ENCODE data around the gene SLC6A13. TPM values are rescaled to one million over a fixed set of nuclear protein-coding genes. Genes with fewer than 3 reads are reported as not detected.
"Not testable (repeated sequence)": the region's sequence is repeated elsewhere in the genome, so short reads cannot be mapped to it uniquely, and the experiment has no call there.

SLC6A13 gene
- total and polyA plus RNA-seq, 10 of the 15 experiments (the other 5 are each of a cell fraction or from before 2014, with no cell fraction given), result 0.18 to 1.2 (median 0.20) TPM; not detected in 3

- TF ChIP-seq NKRF (conservative IDR thresholded peaks at IDR 0.05) (no peak), GATAD2B (conservative IDR thresholded peaks at IDR 0.05; ENCODE audit: low read depth) (no peak), CBX5 (IDR thresholded peaks at IDR 0.05; ENCODE audit: low read depth) (no peak), ESRRA (IDR thresholded peaks at IDR 0.05; ENCODE audit: low read length) (no peak), RAD21 (IDR thresholded peaks at IDR 0.05; ENCODE audit: insufficient read depth, low read depth, low read length) (no peak), TCF3 (IDR thresholded peaks at IDR 0.05; ENCODE audit: borderline replicate concordance, insufficient read depth, low read depth, low read length) (no peak), YBX1 (IDR thresholded peaks at IDR 0.05) (no peak), HDAC6 (IDR thresholded peaks at IDR 0.05; ENCODE audit: unreplicated experiment) (no peak)
- TF ChIP-seq, protein P1, sequence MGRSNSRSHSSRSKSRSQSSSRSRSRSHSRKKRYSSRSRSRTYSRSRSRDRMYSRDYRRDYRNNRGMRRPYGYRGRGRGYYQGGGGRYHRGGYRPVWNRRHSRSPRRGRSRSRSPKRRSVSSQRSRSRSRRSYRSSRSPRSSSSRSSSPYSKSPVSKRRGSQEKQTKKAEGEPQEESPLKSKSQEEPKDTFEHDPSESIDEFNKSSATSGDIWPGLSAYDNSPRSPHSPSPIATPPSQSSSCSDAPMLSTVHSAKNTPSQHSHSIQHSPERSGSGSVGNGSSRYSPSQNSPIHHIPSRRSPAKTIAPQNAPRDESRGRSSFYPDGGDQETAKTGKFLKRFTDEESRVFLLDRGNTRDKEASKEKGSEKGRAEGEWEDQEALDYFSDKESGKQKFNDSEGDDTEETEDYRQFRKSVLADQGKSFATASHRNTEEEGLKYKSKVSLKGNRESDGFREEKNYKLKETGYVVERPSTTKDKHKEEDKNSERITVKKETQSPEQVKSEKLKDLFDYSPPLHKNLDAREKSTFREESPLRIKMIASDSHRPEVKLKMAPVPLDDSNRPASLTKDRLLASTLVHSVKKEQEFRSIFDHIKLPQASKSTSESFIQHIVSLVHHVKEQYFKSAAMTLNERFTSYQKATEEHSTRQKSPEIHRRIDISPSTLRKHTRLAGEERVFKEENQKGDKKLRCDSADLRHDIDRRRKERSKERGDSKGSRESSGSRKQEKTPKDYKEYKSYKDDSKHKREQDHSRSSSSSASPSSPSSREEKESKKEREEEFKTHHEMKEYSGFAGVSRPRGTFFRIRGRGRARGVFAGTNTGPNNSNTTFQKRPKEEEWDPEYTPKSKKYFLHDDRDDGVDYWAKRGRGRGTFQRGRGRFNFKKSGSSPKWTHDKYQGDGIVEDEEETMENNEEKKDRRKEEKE (IDR thresholded peaks at IDR 0.05), result no peak
Measured at GRCh38 chr12:304805-305204, 42.2 kb upstream of the SLC6A13 start (continued).

DNA sequence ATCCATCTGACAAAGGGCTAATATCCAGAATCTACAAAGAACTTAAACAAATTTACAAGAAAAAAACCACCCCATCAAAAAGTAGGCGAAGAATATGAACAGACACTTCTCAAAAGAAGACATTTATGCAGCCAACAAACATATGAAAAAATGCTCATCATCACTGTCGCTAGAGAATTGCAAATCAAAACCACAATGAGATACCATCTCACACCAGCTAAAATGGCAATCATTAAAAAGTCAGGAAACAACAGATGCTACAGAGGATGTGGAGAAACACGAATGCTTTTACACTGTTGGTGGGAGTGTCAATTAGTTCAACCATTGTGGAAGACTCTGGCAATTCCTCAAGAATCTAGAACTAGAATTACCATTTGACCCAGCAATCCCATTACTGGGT is 40.1 kb upstream of the SLC6A13 start:
- SMC1A ChIA-PET (ENCODE audit: uncharacterized antibody, unreplicated experiment); DNase-seq (ENCODE audit: low read depth, low spot score); intact Hi-C loops (cut with micrococcal nuclease; ENCODE audit: unreplicated experiment); H3K9ac ChIP-seq (ENCODE audit: control insufficient read depth, insufficient read depth, low read length); in situ Hi-C loops (cut with MboI); CTCF ChIA-PET; H3K27ac ChIP-seq (ENCODE audit: control insufficient read depth, insufficient read depth); H3K9me3 ChIP-seq (replicated peaks; ENCODE audit: control insufficient read depth, insufficient read depth, low read length); H3K4me3 ChIP-seq; BruUV-seq (replicated peaks); H3K27me3 ChIP-seq (replicated peaks in 1 of 2; ENCODE audit: control insufficient read depth in 2 of 2, insufficient read depth in 2 of 2, low read length in 1 of 2); H4K20me1 ChIP-seq (ENCODE audit: control insufficient read depth, insufficient read depth); FAIRE-seq; RAD21 ChIA-PET (ENCODE audit: unreplicated experiment); POLR2A ChIA-PET; H3K4me2 ChIP-seq (ENCODE audit: control insufficient read depth, insufficient read depth); H2AFZ ChIP-seq (ENCODE audit: control insufficient read depth, low read depth, low read length); H3K79me2 ChIP-seq (ENCODE audit: control insufficient read depth, insufficient read depth, low read length); ATAC-seq; H3K4me1 ChIP-seq (ENCODE audit: control insufficient read depth, insufficient read depth, low read length): not testable (repeated sequence)
- WGBS (ENCODE audit: insufficient coverage, insufficient replicate concordance, low lambda C conversion rate, missing lambda C conversion rate), result 84% methylated on average over 3 of the region's 3 CpGs
- H3K36me3 ChIP-seq (ENCODE audit: control insufficient read depth in 2 of 2, insufficient read depth in 2 of 2, low read length in 1 of 2), result peaks cover 5 to 13% of the 10 kb centered on the region in 2 experiments

GRCh38 chr12:300166-300565 is 37.5 kb upstream of the SLC6A13 start:
- H3K36me3 ChIP-seq (ENCODE audit: control insufficient read depth in 2 of 2, insufficient read depth in 2 of 2, low read length in 1 of 2), result peaks cover 9 to 18% of the 10 kb centered on the region in 2 experiments
- H2AFZ ChIP-seq (ENCODE audit: control insufficient read depth, low read depth, low read length); ATAC-seq; H3K27ac ChIP-seq (ENCODE audit: control insufficient read depth, insufficient read depth); SMC1A ChIA-PET (ENCODE audit: uncharacterized antibody, unreplicated experiment); H3K27me3 ChIP-seq (replicated peaks in 1 of 2; ENCODE audit: control insufficient read depth in 2 of 2, insufficient read depth in 2 of 2, low read length in 1 of 2); in situ Hi-C loops (cut with MboI); H3K4me3 ChIP-seq; BruUV-seq (replicated peaks); intact Hi-C loops (cut with micrococcal nuclease; ENCODE audit: unreplicated experiment); H4K20me1 ChIP-seq (ENCODE audit: control insufficient read depth, insufficient read depth); H3K4me2 ChIP-seq (ENCODE audit: control insufficient read depth, insufficient read depth); H3K9me3 ChIP-seq (replicated peaks; ENCODE audit: control insufficient read depth, insufficient read depth, low read length); FAIRE-seq; CTCF ChIA-PET; H3K4me1 ChIP-seq (ENCODE audit: control insufficient read depth, insufficient read depth, low read length); RAD21 ChIA-PET (ENCODE audit: unreplicated experiment); DNase-seq (ENCODE audit: low read depth, low spot score); H3K79me2 ChIP-seq (ENCODE audit: control insufficient read depth, insufficient read depth, low read length); H3K9ac ChIP-seq (ENCODE audit: control insufficient read depth, insufficient read depth, low read length); POLR2A ChIA-PET: not testable (repeated sequence)
- 53% methylated on average over 1 of the region's 1 CpG for WGBS (ENCODE audit: insufficient coverage, insufficient replicate concordance, low lambda C conversion rate, missing lambda C conversion rate)
